HepG2 (cell line): ENCODE measurements around the gene SIGMAR1. TPM values are rescaled to one million over a fixed set of nuclear protein-coding genes. Genes with fewer than 3 reads are reported as not detected.

ENCODE experiments used
- ADNP ChIP-seq: sonication (generic); formaldehyde crosslinking; IDR thresholded peaks from 2 replicates; pipeline ENCODE4 v1.4.0; 2020; ENCODE audit warnings: missing genetic modification reagents
- ARID2 ChIP-seq: sonication (generic); formaldehyde crosslinking; IDR thresholded peaks from 2 replicates; pipeline ENCODE4 v1.8.1; 2022; ENCODE audit warnings: mild to moderate bottlenecking, missing genetic modification reagents, borderline replicate concordance
- NCOA5 ChIP-seq: sonication (generic); formaldehyde crosslinking; IDR thresholded peaks from 2 replicates; pipeline ENCODE4 v1.4.0; 2020; ENCODE audit warnings: missing genetic modification reagents
- NFKBIZ ChIP-seq: IDR thresholded peaks from 2 replicates; pipeline ENCODE4 v1.6.1; 2018; ENCODE audit warnings: missing genetic modification reagents, missing compliant biosample characterization
- NFRKB ChIP-seq: fragments of 450-650 bp; IDR thresholded peaks from 2 replicates; pipeline ENCODE4 v1.6.1; 2017
- PCBP2 ChIP-seq: fragments of 200-400 bp; formaldehyde crosslinking; optimal IDR thresholded peaks from 2 replicates; pipeline ENCODE3; 2018; ENCODE audit warnings: low read length, low read depth; ENCODE audit not compliant: poor library complexity, severe bottlenecking
- SATB2 ChIP-seq: sonication (generic); formaldehyde crosslinking; IDR thresholded peaks from 2 replicates; pipeline ENCODE4 v1.5.0; 2020; ENCODE audit warnings: missing genetic modification reagents
- SMAD1 ChIP-seq: sonication (generic); formaldehyde crosslinking; IDR thresholded peaks from 2 replicates; pipeline ENCODE4 v1.4.0; 2020; ENCODE audit warnings: missing genetic modification reagents, low read depth, mild to moderate bottlenecking, borderline replicate concordance
- SMARCC2 ChIP-seq: fragments of 450-650 bp; IDR thresholded peaks from 2 replicates; pipeline ENCODE4 v1.6.1; 2017; ENCODE audit warnings: antibody characterized with exemption, mild to moderate bottlenecking
- TCF12 ChIP-seq, 2 experiments: fragments of 450-650 bp in 1 of 2; sonication (generic) in 1 of 2; formaldehyde crosslinking in 1 of 2; IDR thresholded peaks; 2 replicates each; pipeline versions ENCODE4 v1.6.1 to v1.8.0; 2017 to 2022; ENCODE audit warnings: antibody characterized with exemption in 1 of 2, mild to moderate bottlenecking in 1 of 2, missing genetic modification reagents in 1 of 2, moderate library complexity in 1 of 2
- TGIF2 ChIP-seq: IDR thresholded peaks from 2 replicates; pipeline ENCODE4 v1.6.1; 2016; ENCODE audit warnings: control low read depth, missing compliant biosample characterization
- ZNF570 ChIP-seq: sonication (generic); formaldehyde crosslinking; IDR thresholded peaks from 2 replicates; pipeline ENCODE4 v1.4.0; 2020; ENCODE audit warnings: mild to moderate bottlenecking, missing genetic modification reagents, borderline replicate concordance
- ZNF703 ChIP-seq: sonication (generic); formaldehyde crosslinking; IDR thresholded peaks from 2 replicates; pipeline ENCODE4 v1.5.1; 2020; ENCODE audit warnings: missing genetic modification reagents, mild to moderate bottlenecking, moderate library complexity, borderline replicate concordance
- ZNF788 ChIP-seq: sonication (generic); formaldehyde crosslinking; IDR thresholded peaks from 2 replicates; pipeline ENCODE4 v1.5.0; 2020; ENCODE audit warnings: mild to moderate bottlenecking, missing genetic modification reagents, borderline replicate concordance
- ZNF83 ChIP-seq: sonication (generic); formaldehyde crosslinking; IDR thresholded peaks from 2 replicates; pipeline ENCODE4 v1.4.0; 2020; ENCODE audit warnings: missing genetic modification reagents, mild to moderate bottlenecking, borderline replicate concordance
- polyA plus RNA-seq, 8 experiments: library from polyadenylated mRNA; depleted of rRNA in 3 of 8; stranded (reverse) in 7 of 8; unstranded in 1 of 8; fragments of >200 nt; fragmentation: Illumina TruSeq in 4 of 8; extraction: Trizol in 4 of 8; gene quantifications; 2 replicates each; pipeline versions ENCODE4 v1.2.1 to v1.2.3, GENCODE V29; 2011 to 2016; ENCODE audit warnings: low read depth in 4 of 8, missing spikeins in 1 of 8, mixed read lengths in 1 of 8; ENCODE audit not compliant: insufficient read depth in 1 of 8
- total RNA-seq, 5 experiments: library from RNA; depleted of rRNA; stranded (reverse); fragments of >200 nt; fragmentation: Illumina TruSeq; extraction: Trizol; gene quantifications; 2 replicates each; pipeline ENCODE4 v1.2.3, GENCODE V29; 2016; ENCODE audit warnings: low read depth in 1 of 5
- TF ChIP-seq, protein P1 (sequence below): sonication (generic); formaldehyde crosslinking; IDR thresholded peaks from 2 replicates; pipeline ENCODE4 v1.5.1; 2020; ENCODE audit warnings: missing genetic modification reagents, mild to moderate bottlenecking, borderline replicate concordance
- TF ChIP-seq, protein P2 (sequence below): sonication (generic); formaldehyde crosslinking; IDR thresholded peaks from 2 replicates; pipeline ENCODE4; 2020; ENCODE audit warnings: missing genetic modification reagents, mild to moderate bottlenecking, borderline replicate concordance
- TF ChIP-seq, protein P3 (sequence below): sonication (generic); formaldehyde crosslinking; IDR thresholded peaks from 2 replicates; pipeline ENCODE4 v1.4.0; 2020; ENCODE audit warnings: missing genetic modification reagents, mild to moderate bottlenecking, borderline replicate concordance
- TF ChIP-seq, protein P4 (sequence below): sonication (generic); formaldehyde crosslinking; IDR thresholded peaks from 2 replicates; pipeline ENCODE4 v1.4.0; 2020; ENCODE audit warnings: missing genetic modification reagents, low read depth, mild to moderate bottlenecking, borderline replicate concordance
- TF ChIP-seq, protein P5 (sequence below): sonication (generic); formaldehyde crosslinking; IDR thresholded peaks from 2 replicates; pipeline ENCODE4 v1.5.0; 2020; ENCODE audit warnings: missing genetic modification reagents

Gene SIGMAR1
- total and polyA plus RNA-seq, 2 of the 13 experiments (the other 11 are each of a cell fraction or from before 2014, with no cell fraction given), result 38.9 to 60.8 TPM

DNA sequence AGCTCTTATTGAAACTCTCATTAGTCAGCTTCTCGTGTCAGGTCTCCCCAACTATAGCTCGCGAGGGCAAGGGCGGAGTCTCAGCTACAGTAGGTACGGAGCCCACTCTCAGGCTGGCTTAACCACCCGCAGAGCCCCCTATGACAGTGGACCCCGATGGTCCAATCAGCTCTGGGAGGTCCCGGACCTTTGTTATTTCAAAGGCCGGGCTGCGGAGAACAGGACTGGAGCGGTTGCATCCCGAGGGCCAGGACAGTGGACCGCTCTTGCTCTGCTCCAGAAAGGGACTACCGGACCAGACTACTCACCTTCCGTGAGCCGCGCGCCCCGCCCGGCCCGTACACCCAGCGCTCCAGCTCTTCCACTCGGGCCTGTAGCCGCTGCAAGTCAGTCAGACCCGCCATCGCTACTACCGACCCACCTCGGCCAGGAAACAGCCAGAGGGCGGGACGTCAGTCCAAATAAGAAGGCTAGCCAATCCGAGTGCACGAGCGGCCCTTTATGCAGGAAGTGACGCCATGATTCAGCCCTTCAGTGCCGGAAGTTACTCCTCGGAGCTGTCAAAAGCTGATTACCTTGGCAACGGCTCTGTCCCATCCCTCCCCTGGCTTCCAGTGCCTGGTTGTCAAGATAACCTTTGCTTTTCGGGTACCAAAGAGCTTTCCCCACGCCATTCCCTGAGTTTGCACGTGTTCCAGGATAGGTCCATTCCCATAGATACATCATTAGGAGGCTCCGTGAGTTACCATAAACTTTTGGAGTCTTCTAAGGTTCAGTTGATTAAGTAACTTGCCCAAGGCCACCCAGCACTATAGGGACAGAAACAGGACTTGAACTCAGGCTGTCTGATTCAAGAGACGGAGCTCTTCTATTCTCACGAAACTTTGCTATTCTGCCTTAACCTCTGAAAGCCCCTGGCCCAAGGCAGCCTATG is 17.3 kb downstream of the SIGMAR1 start, which contains the start of gene DCTN3 (continued):
- TF ChIP-seq NCOA5 (CRISPR knock-in tag) (no peak), ZNF570 (no peak), TGIF2 (CRISPR knock-in tag) (peak; percentile 97), ADNP (CRISPR knock-in tag) (no peak), ZNF703 (CRISPR knock-in tag) (no peak), SATB2 (CRISPR knock-in tag) (no peak), SMAD1 (CRISPR knock-in tag) (no peak), PCBP2 (no peak), ZNF788 (CRISPR knock-in tag) (peak; percentile 49; the same call in 1 of the 2 replicates), SMARCC2 (no peak), NFRKB (no peak), ARID2 (CRISPR knock-in tag) (no peak), ZNF83 (CRISPR knock-in tag) (no peak), NFKBIZ (CRISPR knock-in tag) (no peak), TCF12 (IDR thresholded peaks at IDR 0.05) (no peak), TCF12 (CRISPR knock-in tag; IDR thresholded peaks at IDR 0.05) (no peak)
- TF ChIP-seq, protein P1, sequence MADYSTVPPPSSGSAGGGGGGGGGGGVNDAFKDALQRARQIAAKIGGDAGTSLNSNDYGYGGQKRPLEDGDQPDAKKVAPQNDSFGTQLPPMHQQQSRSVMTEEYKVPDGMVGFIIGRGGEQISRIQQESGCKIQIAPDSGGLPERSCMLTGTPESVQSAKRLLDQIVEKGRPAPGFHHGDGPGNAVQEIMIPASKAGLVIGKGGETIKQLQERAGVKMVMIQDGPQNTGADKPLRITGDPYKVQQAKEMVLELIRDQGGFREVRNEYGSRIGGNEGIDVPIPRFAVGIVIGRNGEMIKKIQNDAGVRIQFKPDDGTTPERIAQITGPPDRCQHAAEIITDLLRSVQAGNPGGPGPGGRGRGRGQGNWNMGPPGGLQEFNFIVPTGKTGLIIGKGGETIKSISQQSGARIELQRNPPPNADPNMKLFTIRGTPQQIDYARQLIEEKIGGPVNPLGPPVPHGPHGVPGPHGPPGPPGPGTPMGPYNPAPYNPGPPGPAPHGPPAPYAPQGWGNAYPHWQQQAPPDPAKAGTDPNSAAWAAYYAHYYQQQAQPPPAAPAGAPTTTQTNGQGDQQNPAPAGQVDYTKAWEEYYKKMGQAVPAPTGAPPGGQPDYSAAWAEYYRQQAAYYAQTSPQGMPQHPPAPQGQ, result no peak
- TF ChIP-seq, protein P2, sequence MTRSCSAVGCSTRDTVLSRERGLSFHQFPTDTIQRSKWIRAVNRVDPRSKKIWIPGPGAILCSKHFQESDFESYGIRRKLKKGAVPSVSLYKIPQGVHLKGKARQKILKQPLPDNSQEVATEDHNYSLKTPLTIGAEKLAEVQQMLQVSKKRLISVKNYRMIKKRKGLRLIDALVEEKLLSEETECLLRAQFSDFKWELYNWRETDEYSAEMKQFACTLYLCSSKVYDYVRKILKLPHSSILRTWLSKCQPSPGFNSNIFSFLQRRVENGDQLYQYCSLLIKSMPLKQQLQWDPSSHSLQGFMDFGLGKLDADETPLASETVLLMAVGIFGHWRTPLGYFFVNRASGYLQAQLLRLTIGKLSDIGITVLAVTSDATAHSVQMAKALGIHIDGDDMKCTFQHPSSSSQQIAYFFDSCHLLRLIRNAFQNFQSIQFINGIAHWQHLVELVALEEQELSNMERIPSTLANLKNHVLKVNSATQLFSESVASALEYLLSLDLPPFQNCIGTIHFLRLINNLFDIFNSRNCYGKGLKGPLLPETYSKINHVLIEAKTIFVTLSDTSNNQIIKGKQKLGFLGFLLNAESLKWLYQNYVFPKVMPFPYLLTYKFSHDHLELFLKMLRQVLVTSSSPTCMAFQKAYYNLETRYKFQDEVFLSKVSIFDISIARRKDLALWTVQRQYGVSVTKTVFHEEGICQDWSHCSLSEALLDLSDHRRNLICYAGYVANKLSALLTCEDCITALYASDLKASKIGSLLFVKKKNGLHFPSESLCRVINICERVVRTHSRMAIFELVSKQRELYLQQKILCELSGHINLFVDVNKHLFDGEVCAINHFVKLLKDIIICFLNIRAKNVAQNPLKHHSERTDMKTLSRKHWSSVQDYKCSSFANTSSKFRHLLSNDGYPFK (CRISPR knock-in tag), result peak; percentile 89; the same call in 1 of the 2 replicates
- TF ChIP-seq, protein P3, sequence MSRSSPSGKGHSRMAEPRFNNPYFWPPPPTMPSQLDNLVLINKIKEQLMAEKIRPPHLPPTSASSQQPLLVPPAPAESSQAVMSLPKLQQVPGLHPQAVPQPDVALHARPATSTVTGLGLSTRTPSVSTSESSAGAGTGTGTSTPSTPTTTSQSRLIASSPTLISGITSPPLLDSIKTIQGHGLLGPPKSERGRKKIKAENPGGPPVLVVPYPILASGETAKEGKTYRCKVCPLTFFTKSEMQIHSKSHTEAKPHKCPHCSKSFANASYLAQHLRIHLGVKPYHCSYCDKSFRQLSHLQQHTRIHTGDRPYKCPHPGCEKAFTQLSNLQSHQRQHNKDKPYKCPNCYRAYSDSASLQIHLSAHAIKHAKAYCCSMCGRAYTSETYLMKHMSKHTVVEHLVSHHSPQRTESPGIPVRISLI (CRISPR knock-in tag), result no peak
- TF ChIP-seq, protein P4, sequence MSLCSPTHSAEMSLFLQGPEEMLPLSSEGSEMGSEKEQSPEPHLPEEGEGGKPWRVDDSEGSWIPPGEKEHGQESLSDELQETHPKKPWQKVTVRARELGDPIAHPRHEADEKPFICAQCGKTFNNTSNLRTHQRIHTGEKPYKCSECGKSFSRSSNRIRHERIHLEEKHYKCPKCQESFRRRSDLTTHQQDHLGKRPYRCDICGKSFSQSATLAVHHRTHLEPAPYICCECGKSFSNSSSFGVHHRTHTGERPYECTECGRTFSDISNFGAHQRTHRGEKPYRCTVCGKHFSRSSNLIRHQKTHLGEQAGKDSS, result no peak
- TF ChIP-seq, protein P5, sequence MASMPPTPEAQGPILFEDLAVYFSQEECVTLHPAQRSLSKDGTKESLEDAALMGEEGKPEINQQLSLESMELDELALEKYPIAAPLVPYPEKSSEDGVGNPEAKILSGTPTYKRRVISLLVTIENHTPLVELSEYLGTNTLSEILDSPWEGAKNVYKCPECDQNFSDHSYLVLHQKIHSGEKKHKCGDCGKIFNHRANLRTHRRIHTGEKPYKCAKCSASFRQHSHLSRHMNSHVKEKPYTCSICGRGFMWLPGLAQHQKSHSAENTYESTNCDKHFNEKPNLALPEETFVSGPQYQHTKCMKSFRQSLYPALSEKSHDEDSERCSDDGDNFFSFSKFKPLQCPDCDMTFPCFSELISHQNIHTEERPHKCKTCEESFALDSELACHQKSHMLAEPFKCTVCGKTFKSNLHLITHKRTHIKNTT (CRISPR knock-in tag), result no peak
